ENCODE measurements around the gene USP15.

DNA sequence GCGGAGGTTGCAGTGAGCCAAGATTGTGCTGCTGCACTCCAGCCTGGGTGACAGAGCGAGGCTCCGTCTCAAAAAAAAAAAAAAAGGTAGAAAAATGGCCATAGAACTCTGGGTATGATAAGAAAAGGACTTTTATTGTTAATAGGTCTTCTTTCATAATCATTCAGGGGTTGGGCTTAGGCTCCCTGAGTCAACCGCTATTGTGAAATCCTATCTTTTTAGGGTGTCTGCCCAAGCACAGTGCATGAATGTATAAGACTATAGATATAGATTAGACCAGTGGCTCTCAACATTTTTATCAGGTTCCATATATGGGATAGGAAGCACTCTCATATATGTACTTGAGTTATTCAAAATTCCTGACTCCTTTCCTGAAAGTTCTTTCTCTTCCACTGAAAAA, 48.7 kb upstream of the USP15 start:
- TF ChIP-seq, protein P1, sequence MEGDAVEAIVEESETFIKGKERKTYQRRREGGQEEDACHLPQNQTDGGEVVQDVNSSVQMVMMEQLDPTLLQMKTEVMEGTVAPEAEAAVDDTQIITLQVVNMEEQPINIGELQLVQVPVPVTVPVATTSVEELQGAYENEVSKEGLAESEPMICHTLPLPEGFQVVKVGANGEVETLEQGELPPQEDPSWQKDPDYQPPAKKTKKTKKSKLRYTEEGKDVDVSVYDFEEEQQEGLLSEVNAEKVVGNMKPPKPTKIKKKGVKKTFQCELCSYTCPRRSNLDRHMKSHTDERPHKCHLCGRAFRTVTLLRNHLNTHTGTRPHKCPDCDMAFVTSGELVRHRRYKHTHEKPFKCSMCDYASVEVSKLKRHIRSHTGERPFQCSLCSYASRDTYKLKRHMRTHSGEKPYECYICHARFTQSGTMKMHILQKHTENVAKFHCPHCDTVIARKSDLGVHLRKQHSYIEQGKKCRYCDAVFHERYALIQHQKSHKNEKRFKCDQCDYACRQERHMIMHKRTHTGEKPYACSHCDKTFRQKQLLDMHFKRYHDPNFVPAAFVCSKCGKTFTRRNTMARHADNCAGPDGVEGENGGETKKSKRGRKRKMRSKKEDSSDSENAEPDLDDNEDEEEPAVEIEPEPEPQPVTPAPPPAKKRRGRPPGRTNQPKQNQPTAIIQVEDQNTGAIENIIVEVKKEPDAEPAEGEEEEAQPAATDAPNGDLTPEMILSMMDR (IDR thresholded peaks at IDR 0.05) = no peak
- no peak for TF ChIP-seq POLR2A (IDR thresholded peaks at IDR 0.05)
